ENCODE data around the gene BPTF.
"Not testable (repeated sequence)": the region's sequence is repeated elsewhere in the genome, so short reads cannot be mapped to it uniquely, and the experiment has no call there.

BPTF gene

GRCh38 chr17:68019336-68019674 lies 194.0 kb downstream of the BPTF start:
- ATAC-seq (no peak), DNase-seq (ENCODE audit: low spot score in 2 of 2) (no peak)
- peak overlapping the region; percentile 100 for H3K27ac Mint-ChIP-seq
- no peaks in the 10 kb centered on the region for H3K9me3 Mint-ChIP-seq
- peaks cover 21% of the 10 kb centered on the region for H3K36me3 Mint-ChIP-seq
- H3K4me3 Mint-ChIP-seq: peak overlapping the region; percentile 83
- peaks cover 15% of the 10 kb centered on the region for H3K4me1 Mint-ChIP-seq

GRCh38 chr17:68019675-68020408 lies 194.5 kb downstream of the BPTF start:
- peak; percentile 93 for ATAC-seq
- H3K4me3 Mint-ChIP-seq: peak overlapping the region; percentile 83

GRCh38 chr17:68020409-68020756 lies 195.1 kb downstream of the BPTF start:
- peak overlapping the region; percentile 100 for H3K27ac Mint-ChIP-seq
- peaks cover 15% of the 10 kb centered on the region for H3K4me1 Mint-ChIP-seq
- H3K4me3 Mint-ChIP-seq: peak overlapping the region; percentile 83
- ATAC-seq (no peak), DNase-seq (ENCODE audit: low spot score in 2 of 2) (no peak)
- H3K36me3 Mint-ChIP-seq: peaks cover 21% of the 10 kb centered on the region
- no peaks in the 10 kb centered on the region for H3K9me3 Mint-ChIP-seq

More at GRCh38 chr17:68019675-68020408, 194.5 kb downstream of the BPTF start:
- Mint-ChIP-seq H3K27ac (peak overlapping the region; percentile 100), H3K4me1 (peaks cover 15% of the 10 kb centered on the region), H3K36me3 (peaks cover 21% of the 10 kb centered on the region), H3K9me3 (no peaks in the 10 kb centered on the region)
- DNase-seq (ENCODE audit: low spot score in 2 of 2): peak; percentile 99 to 100

- ATAC-seq; DNase-seq (ENCODE audit: low spot score in 2 of 2); H3K9me3 Mint-ChIP-seq: not testable (repeated sequence)
- H3K27ac Mint-ChIP-seq: peak overlapping the region; percentile 100
- peaks cover 21% of the 10 kb centered on the region for H3K36me3 Mint-ChIP-seq
- H3K4me1 Mint-ChIP-seq: peaks cover 15% of the 10 kb centered on the region
- H3K4me3 Mint-ChIP-seq: peak overlapping the region; percentile 83
Observed at GRCh38 chr17:68020791-68021190, 195.5 kb downstream of the BPTF start.

- Mint-ChIP-seq H3K4me1 (peaks cover 15% of the 10 kb centered on the region), H3K27ac (no peak overlapping the region), H3K36me3 (peaks cover 21% of the 10 kb centered on the region), H3K4me3 (no peak overlapping the region), H3K9me3 (no peaks in the 10 kb centered on the region)
- DNase-seq (ENCODE audit: low spot score in 2 of 2) (no peak), ATAC-seq (no peak)
Observed at GRCh38 chr17:68021963-68022362, 196.7 kb downstream of the BPTF start.

- H3K9me3 Mint-ChIP-seq; H3K27ac Mint-ChIP-seq; H3K4me3 Mint-ChIP-seq; DNase-seq (ENCODE audit: low spot score in 2 of 2); ATAC-seq: not testable (repeated sequence)
- Mint-ChIP-seq H3K36me3 (peaks cover 21% of the 10 kb centered on the region), H3K4me1 (peaks cover 15% of the 10 kb centered on the region)
Observed at GRCh38 chr17:68022547-68022946, 197.2 kb downstream of the BPTF start.

- no peaks in the 10 kb centered on the region for H3K36me3 Mint-ChIP-seq
- ATAC-seq (no peak), DNase-seq (ENCODE audit: low spot score in 2 of 2) (no peak)
- no peak overlapping the region for H3K4me3 Mint-ChIP-seq
- no peaks in the 10 kb centered on the region for H3K9me3 Mint-ChIP-seq
- no peaks in the 10 kb centered on the region for H3K4me1 Mint-ChIP-seq
- H3K27ac Mint-ChIP-seq: no peak overlapping the region
Observed at GRCh38 chr17:68029512-68030215, 204.4 kb downstream of the BPTF start.

Measured in stimulated activated effector memory CD8-positive, alpha-beta T cell treated with anti-CD3 and anti-CD28 coated beads, Interleukin-12 subunit alpha, Interleukin-12 subunit beta, amount 100 ng/mL, for 72 hours (primary cell).